Measurements from ENCODE around the gene MC5R.

- TF ChIP-seq, protein P1, sequence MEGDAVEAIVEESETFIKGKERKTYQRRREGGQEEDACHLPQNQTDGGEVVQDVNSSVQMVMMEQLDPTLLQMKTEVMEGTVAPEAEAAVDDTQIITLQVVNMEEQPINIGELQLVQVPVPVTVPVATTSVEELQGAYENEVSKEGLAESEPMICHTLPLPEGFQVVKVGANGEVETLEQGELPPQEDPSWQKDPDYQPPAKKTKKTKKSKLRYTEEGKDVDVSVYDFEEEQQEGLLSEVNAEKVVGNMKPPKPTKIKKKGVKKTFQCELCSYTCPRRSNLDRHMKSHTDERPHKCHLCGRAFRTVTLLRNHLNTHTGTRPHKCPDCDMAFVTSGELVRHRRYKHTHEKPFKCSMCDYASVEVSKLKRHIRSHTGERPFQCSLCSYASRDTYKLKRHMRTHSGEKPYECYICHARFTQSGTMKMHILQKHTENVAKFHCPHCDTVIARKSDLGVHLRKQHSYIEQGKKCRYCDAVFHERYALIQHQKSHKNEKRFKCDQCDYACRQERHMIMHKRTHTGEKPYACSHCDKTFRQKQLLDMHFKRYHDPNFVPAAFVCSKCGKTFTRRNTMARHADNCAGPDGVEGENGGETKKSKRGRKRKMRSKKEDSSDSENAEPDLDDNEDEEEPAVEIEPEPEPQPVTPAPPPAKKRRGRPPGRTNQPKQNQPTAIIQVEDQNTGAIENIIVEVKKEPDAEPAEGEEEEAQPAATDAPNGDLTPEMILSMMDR (IDR thresholded peaks at IDR 0.05; ENCODE audit: low read depth, low read length): no peak
- TF ChIP-seq EZH2phosphoT487 (IDR thresholded peaks at IDR 0.05; ENCODE audit: low read depth): no peak
Measured at GRCh38 chr18:13849791-13850190, 25.8 kb downstream of the MC5R start.

Measured in OCI-LY3 (cell line).